Upper lobe of left lung (tissue), 6 donors: ENCODE data around the gene PBX2. TPM values are rescaled to one million over a fixed set of nuclear protein-coding genes. Genes with fewer than 3 reads are reported as not detected.

Source experiments
- ATAC-seq, 2 donors: fragments of 200-7000 bp; cut with Tn5 transposase; one replicate each; pipeline ENCODE4 v1.9.1; 2022; ENCODE audit warnings: mild to moderate bottlenecking in 2 of 2, moderate library complexity in 2 of 2; ENCODE audit not compliant: low FRiP score in 2 of 2
- DNase-seq, 2 donors: peaks; one replicate each; pipeline ENCODE4 v3.0.0-alpha.2; 2019 to 2020
- H3K27ac ChIP-seq, 4 donors: fragments of 200-600 bp; sonication (generic); one replicate each; pipeline ENCODE4 v1.5.1; 2016 to 2019
- H3K27me3 ChIP-seq, 4 donors: fragments of 200-600 bp; sonication (generic); one replicate each; pipeline ENCODE4 v1.5.1; 2017 to 2019
- H3K36me3 ChIP-seq, 4 donors: fragments of 200-600 bp; sonication (generic); one replicate each; pipeline ENCODE4 v1.5.1; 2016 to 2019
- H3K4me1 ChIP-seq, 4 donors: fragments of 200-600 bp; sonication (generic); one replicate each; pipeline ENCODE4 v1.5.1; 2018 to 2019
- H3K4me3 ChIP-seq, 4 donors: fragments of 200-600 bp; sonication (generic); one replicate each; pipeline ENCODE4 v1.5.1; 2017 to 2019; ENCODE audit warnings: mild to moderate bottlenecking in 2 of 4, moderate library complexity in 1 of 4
- H3K9me3 ChIP-seq, 4 donors: fragments of 200-600 bp; sonication (generic); one replicate each; pipeline ENCODE4 v1.5.1; 2018 to 2019
- CTCF ChIP-seq, 6 experiments: fragments of 450-650 bp in 4 of 6; fragments of 200-600 bp in 2 of 6; sonication (generic) in 2 of 6; IDR thresholded peaks; one replicate each; pipeline ENCODE4 v1.5.1; 2016 to 2019; ENCODE audit warnings: antibody characterized with exemption in 6 of 6
- EP300 ChIP-seq, 4 donors: sonication (generic); formaldehyde crosslinking; IDR thresholded peaks; one replicate each; pipeline ENCODE4 v1.5.1; 2017; ENCODE audit warnings: antibody characterized with exemption in 4 of 4, control low read depth in 2 of 4
- POLR2A ChIP-seq, 4 donors: fragments of 450-650 bp; IDR thresholded peaks; one replicate each; pipeline ENCODE4 v1.5.1; 2016 to 2017; ENCODE audit warnings: antibody characterized with exemption in 4 of 4, mild to moderate bottlenecking in 2 of 4
- POLR2AphosphoS5 ChIP-seq, 2 donors: sonication (generic); formaldehyde crosslinking; IDR thresholded peaks; one replicate each; pipeline ENCODE4 v1.5.1; 2017; ENCODE audit warnings: antibody characterized with exemption in 2 of 2
- WGBS, 2 donors: methylation state at CpG; one replicate each; pipeline ENCODE4 v1.1.5; 2017 to 2018; 5-methylcytosine and 5-hydroxymethylcytosine counted together
- total RNA-seq, 6 donors: library from RNA; depleted of rRNA in 4 of 6; stranded (reverse); fragments of >200 nt in 4 of 6; gene quantifications; one replicate each; pipeline versions ENCODE4 v1.1.0 to v1.2.1, GENCODE V29; 2016 to 2021
- donor health status: DM: no; HTN: no; CAD: no; lungs with moderate emphysema.
- donor health status: DM: no; HTN: yes; CAD: no; lungs with severe emphysema.

PBX2 gene
- total RNA-seq, 6 donors from 2014 or later = 78.6 to 147 (median 93.4) TPM

DNA sequence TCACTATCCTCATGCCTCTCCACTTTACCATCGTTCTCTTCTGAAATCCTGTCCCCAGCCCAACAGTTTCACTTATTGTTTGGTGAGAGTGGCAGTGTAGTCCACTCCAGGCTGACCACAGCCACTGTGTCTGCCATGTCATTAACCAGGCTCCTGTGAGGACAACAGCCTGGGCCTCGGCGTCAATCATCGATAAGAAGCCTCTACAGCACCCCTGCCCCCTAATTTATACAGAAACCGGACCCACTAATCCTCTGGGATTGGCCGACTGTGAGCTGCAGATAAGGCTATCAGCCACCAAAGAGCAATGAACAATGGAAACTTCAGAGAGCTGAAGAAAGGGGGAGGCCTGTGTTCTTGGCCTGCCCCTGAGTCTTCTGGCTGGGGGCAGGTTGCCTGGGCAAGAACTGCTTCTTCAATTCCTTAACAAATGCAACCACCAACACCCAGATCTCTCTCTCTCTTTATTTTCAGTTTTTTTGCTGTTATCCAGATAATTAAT is 22.2 kb downstream of the PBX2 start:
- Histone ChIP-seq H3K9me3 (no peaks in the 10 kb centered on the region), H3K27me3 (no peaks in the 10 kb centered on the region), H3K36me3 (peaks cover 0 to 48% (median 32%) of the 10 kb centered on the region in 4 donors), H3K4me3 (no peak overlapping the region), H3K4me1 (peaks cover 2 to 6% (median 6%) of the 10 kb centered on the region in 4 donors), H3K27ac (peak overlapping the region in 1 of 4 donors; percentile 7)
- ATAC-seq = no peak
- 68 to 70% methylated on average over 3 to 6 of the region's 6 CpGs for WGBS, 2 donors
- no peak for DNase-seq
- TF ChIP-seq CTCF (IDR thresholded peaks at IDR 0.05) (no peak), POLR2A (IDR thresholded peaks at IDR 0.05) (no peak), POLR2AphosphoS5 (IDR thresholded peaks at IDR 0.05) (no peak), EP300 (IDR thresholded peaks at IDR 0.05) (no peak)

- peaks cover 0 to 48% (median 33%) of the 10 kb centered on the region in 4 donors for H3K36me3 ChIP-seq
- 92 to 95% methylated on average over 24 to 32 of the region's 32 CpGs for WGBS, 2 donors
- ATAC-seq = no peak
- no peak overlapping the region for H3K4me3 ChIP-seq
- H3K27ac ChIP-seq = peak overlapping the region in 1 of 4 donors; percentile 7
- peaks cover 0 to 6% (median 5%) of the 10 kb centered on the region in 4 donors for H3K4me1 ChIP-seq
- TF ChIP-seq POLR2A (IDR thresholded peaks at IDR 0.05) (no peak), CTCF (IDR thresholded peaks at IDR 0.05) (no peak), POLR2AphosphoS5 (IDR thresholded peaks at IDR 0.05) (no peak), EP300 (IDR thresholded peaks at IDR 0.05) (no peak)
- no peaks in the 10 kb centered on the region for H3K9me3 ChIP-seq
- peak in 1 of 2 donors; percentile 79 for DNase-seq
- H3K27me3 ChIP-seq = no peaks in the 10 kb centered on the region
These were observed 22.7 kb downstream of the PBX2 start for GRCh38 chr6:32167154-32167760.

DNA sequence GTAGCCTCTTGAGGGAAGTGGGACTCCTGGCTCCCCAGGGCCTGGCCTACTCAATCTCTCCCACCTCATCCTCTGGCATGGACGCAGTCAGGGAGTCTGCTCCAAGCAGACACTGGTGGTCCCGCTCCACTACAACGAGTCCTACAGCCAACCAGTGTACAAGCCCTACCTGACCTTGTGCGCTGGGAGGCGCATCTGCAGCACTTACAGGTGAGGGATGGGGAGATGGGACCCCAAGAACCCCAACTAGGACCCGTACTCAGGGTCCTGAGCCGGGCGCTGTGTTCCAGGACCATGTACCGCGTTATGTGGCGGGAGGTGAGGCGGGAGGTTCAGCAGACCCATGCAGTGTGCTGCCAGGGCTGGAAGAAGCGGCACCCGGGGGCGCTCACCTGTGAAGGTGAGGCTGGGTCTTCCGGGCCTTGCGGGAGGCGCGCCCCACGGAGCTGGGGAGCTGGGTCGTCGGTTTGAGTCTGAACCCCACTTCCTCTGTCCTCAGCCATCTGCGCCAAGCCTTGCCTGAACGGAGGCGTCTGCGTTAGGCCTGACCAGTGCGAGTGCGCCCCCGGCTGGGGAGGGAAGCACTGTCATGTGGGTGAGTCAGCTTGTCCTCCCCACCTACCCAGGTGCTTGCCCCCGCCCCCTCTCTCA is 23.5 kb downstream of the PBX2 start:
- TF ChIP-seq POLR2A (IDR thresholded peaks at IDR 0.05) (no peak), CTCF (IDR thresholded peaks at IDR 0.05) (no peak), POLR2AphosphoS5 (IDR thresholded peaks at IDR 0.05) (no peak), EP300 (IDR thresholded peaks at IDR 0.05) (no peak)
- ATAC-seq = peak in 1 of 2 donors; percentile 11
- no peak overlapping the region for H3K4me3 ChIP-seq
- H3K36me3 ChIP-seq = peaks cover 0 to 48% (median 35%) of the 10 kb centered on the region in 4 donors
- H3K27ac ChIP-seq = peak overlapping the region in 1 of 4 donors; percentile 27
- 87 to 92% methylated on average over 14 to 29 of the region's 30 CpGs for WGBS, 2 donors
- DNase-seq = peak in 1 of 2 donors; percentile 75
- H3K27me3 ChIP-seq = no peaks in the 10 kb centered on the region
- H3K4me1 ChIP-seq = peaks cover 0 to 6% (median 5%) of the 10 kb centered on the region in 4 donors
- H3K9me3 ChIP-seq = no peaks in the 10 kb centered on the region

DNA sequence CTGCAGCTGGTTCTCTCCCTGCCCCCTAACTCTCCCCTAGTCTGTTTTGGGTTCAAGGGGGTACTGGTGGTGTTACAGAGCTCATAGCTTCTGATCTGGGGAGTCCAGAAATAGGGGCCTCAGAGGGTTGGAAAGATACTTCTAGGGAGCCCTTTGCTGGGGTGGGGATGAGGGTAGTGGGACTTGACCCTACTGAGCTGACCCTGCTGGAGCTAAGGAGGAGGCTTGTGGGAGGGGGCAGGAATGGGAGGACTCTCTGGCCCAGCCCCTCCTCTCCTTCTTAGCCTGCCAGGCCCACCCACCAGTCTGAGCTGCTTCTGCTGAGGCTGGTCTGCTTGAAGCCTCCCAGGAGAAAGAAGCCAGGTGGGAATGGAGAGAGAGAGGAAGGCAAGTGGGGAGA is 25.7 kb downstream of the PBX2 start, which contains the start of gene EGFL8:
Gene EGFL8, plus strand, starts transcription at position 301 of the 400 bp plus-strand sequence. CDS start 1,571 bp downstream, outside the sequence.
- Histone ChIP-seq H3K27me3 (no peaks in the 10 kb centered on the region), H3K27ac (peak within 1 kb of the TSS; percentile 37 to 84 (median 71)), H3K4me3 (no peak within 1 kb of the TSS), H3K36me3 (peaks cover 0 to 31% (median 15%) of the 10 kb centered on the region in 4 donors), H3K9me3 (no peaks in the 10 kb centered on the region), H3K4me1 (peaks cover 0 to 6% (median 5%) of the 10 kb centered on the region in 4 donors)
- no peak for ATAC-seq
- DNase-seq = no peak
- TF ChIP-seq EP300 (IDR thresholded peaks at IDR 0.05) = no peak
- no peak for TF ChIP-seq POLR2A (IDR thresholded peaks at IDR 0.05)
- no peak for TF ChIP-seq POLR2AphosphoS5 (IDR thresholded peaks at IDR 0.05)
- no peak for TF ChIP-seq CTCF (IDR thresholded peaks at IDR 0.05)
